ENCODE results near the gene USP10.

Gene USP10

GRCh38 chr16:84828322-84828721 lies 128.5 kb downstream of the USP10 start:
- DNase-seq (ENCODE audit: low read depth), result no peak

More at GRCh38 chr16:84828322-84828721, 128.5 kb downstream of the USP10 start:
- H3K4me3 ChIP-seq (ENCODE audit: low read depth, low read length), result no peak overlapping the region

Measured in skeletal muscle cell (primary cell).